Skeletal muscle satellite cell (primary cell): Measurements from ENCODE around the gene HOXC9.

Source experiments
- H3K27me3 ChIP-seq: 2 replicates; pipeline ENCODE4 v1.7.0; 2013; ENCODE audit warnings: low read length; ENCODE audit not compliant: control insufficient read depth, insufficient read depth
- H3K36me3 ChIP-seq: 2 replicates; pipeline ENCODE4 v1.7.0; 2013; ENCODE audit warnings: mild to moderate bottlenecking, control low read depth, low read length; ENCODE audit not compliant: insufficient read depth
- H3K4me1 ChIP-seq: 2 replicates; pipeline ENCODE4 v1.7.0; 2013; ENCODE audit warnings: low read length; ENCODE audit not compliant: control insufficient read depth, insufficient read depth
- H3K4me2 ChIP-seq: 2 replicates; pipeline ENCODE4 v1.7.0; 2013; ENCODE audit warnings: mild to moderate bottlenecking, low read length
- H3K4me3 ChIP-seq: 2 replicates; pipeline ENCODE4 v1.7.0; 2013; ENCODE audit warnings: low read length
- H3K9ac ChIP-seq: 2 replicates; pipeline ENCODE4 v1.7.0; 2013; ENCODE audit warnings: mild to moderate bottlenecking, low read depth, low read length, moderate library complexity
- H3K9me3 ChIP-seq: replicated peaks from 2 replicates; pipeline ENCODE4 v1.7.0; 2013; ENCODE audit warnings: mild to moderate bottlenecking, control low read depth, low read length

Gene HOXC9

DNA sequence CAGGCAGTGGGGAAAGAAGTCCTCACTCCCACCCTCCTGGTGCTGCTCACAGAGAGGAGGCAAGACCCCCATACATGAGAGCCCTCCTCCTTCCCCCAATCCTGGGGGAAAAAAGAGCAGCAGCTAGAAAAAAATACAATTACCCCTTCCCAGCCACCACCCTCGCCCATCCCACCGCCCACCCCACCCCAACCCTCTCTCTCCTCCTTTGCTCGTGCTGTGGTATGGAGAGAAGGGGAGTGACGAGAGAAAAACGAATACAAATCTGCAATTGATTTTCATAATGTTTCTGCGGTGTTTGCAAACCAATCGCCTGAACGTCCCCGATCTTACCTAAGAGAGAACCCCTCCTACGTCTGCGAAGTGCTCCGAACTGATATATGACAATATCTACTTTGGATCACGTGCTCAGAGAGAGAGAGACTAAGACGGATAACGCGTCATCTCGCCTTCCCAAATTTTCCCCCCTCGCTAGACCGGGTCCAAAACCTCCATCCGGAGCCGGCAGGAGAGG, 27.2 kb upstream of the HOXC9 start, which contains the start of gene HOXC11:
Gene HOXC11 (plus strand): TSS at position 405 of the 514 bp plus-strand sequence. CDS start 116 bp downstream, outside the sequence.
- Histone ChIP-seq H3K4me3 (peak within 1 kb of the TSS; percentile 94), H3K4me1 (peaks cover 56% of the 10 kb centered on the region), H3K9me3 (no peaks in the 10 kb centered on the region), H3K4me2 (peak within 1 kb of the TSS; percentile 99), H3K9ac (peak within 1 kb of the TSS; percentile 95), H3K27me3 (no peaks in the 10 kb centered on the region), H3K36me3 (peaks cover 10% of the 10 kb centered on the region)

DNA sequence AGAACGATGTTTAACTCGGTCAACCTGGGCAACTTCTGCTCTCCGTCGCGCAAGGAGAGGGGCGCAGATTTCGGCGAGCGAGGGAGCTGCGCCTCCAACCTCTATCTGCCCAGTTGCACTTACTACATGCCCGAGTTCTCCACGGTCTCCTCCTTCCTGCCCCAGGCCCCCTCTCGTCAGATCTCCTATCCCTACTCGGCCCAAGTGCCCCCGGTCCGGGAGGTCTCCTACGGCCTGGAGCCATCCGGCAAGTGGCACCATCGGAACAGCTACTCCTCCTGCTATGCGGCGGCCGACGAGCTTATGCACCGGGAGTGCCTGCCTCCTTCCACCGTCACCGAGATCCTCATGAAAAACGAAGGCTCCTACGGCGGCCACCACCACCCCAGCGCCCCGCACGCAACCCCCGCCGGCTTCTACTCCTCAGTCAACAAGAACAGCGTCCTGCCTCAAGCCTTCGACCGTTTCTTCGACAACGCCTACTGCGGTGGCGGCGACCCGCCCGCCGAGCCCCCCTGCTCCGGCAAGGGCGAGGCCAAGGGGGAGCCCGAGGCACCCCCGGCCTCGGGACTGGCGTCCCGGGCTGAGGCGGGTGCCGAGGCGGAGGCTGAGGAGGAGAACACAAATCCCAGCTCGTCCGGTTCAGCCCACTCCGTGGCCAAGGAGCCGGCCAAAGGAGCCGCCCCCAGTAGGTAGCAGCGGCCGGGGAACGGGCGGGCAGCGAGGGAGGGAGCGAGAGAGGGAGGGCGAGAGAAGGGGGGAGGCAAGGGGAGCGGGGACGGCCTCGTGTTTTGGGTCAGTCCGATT, 26.5 kb upstream of the HOXC9 start:
- peak overlapping the region; percentile 95 for H3K9ac ChIP-seq
- H3K4me1 ChIP-seq, result peaks cover 60% of the 10 kb centered on the region
- H3K9me3 ChIP-seq, result no peaks in the 10 kb centered on the region
- H3K4me3 ChIP-seq, result peak overlapping the region; percentile 94
- peaks cover 10% of the 10 kb centered on the region for H3K36me3 ChIP-seq
- H3K4me2 ChIP-seq, result peak overlapping the region; percentile 99
- no peaks in the 10 kb centered on the region for H3K27me3 ChIP-seq

DNA sequence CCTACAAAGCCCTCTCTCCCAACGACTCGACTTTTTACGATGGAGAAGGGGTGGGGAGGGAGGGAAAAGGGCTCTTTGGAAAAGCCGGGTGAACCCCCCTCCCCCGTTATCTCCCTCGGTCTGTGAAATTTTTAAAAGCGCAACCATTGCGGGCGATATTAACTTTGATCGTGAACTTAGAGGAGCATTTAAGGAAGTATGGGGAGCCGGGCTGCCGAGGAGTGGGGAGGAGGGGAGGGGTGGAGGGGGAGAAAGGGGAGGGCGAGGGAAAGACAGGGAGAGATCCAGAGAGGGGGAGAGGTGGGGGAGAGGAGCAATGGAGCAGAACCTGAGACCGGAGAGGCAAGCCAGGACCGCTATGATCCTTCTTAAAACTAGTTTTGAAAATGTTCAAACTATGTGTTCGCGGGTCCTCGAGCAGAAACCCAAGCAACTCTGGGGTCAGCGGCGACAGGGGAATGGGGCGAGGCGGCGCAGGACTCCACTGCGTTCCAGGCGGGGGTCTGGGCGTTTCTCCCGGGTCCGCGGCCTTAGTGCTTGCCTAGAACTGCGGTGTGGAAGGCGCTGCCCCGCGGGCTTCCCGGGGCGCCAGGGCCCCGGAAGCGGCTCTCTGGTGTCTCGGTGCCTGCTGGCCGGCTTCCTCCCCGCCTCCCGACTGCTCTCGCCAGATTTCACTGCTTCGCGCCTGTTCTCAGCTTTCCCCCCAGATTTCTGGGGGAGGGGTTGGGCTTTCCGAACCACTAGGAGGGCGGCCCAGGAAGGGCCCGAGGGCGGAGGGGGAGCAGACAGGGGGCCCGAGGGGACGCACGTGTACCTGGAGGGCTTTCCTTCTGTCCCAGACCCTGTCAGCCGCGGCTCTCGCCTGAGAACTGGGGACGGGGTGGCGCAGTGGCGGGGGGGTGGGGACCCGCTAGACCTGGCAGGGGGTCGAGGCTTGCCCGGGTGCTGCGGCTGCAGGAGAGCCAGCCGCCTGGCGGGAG, 25.6 kb upstream of the HOXC9 start, which contains the start of gene HOTAIR:
Gene HOTAIR (minus strand): TSS at position 871 of the 980 bp plus-strand sequence.
- H3K9ac ChIP-seq, result peak within 1 kb of the TSS; percentile 95
- H3K4me1 ChIP-seq, result peaks cover 60% of the 10 kb centered on the region
- peaks cover 10% of the 10 kb centered on the region for H3K36me3 ChIP-seq
- H3K9me3 ChIP-seq, result no peaks in the 10 kb centered on the region
- H3K27me3 ChIP-seq, result no peaks in the 10 kb centered on the region
- H3K4me3 ChIP-seq, result peak within 1 kb of the TSS; percentile 94
- H3K4me2 ChIP-seq, result peak within 1 kb of the TSS; percentile 99

- Histone ChIP-seq H3K36me3 (peaks cover 10% of the 10 kb centered on the region), H3K4me3 (peak overlapping the region; percentile 94), H3K4me2 (peak overlapping the region; percentile 99), H3K9ac (peak overlapping the region; percentile 95), H3K27me3 (no peaks in the 10 kb centered on the region), H3K4me1 (peaks cover 60% of the 10 kb centered on the region), H3K9me3 (no peaks in the 10 kb centered on the region)
Observed at GRCh38 chr12:53975064-53975471, 24.9 kb upstream of the HOXC9 start.

- H3K9ac ChIP-seq, result peak overlapping the region; percentile 95
- H3K36me3 ChIP-seq, result peaks cover 10% of the 10 kb centered on the region
- no peaks in the 10 kb centered on the region for H3K9me3 ChIP-seq
- H3K4me2 ChIP-seq, result peak overlapping the region; percentile 99
- peak overlapping the region; percentile 94 for H3K4me3 ChIP-seq
- peaks cover 57% of the 10 kb centered on the region for H3K4me1 ChIP-seq
- H3K27me3 ChIP-seq, result no peaks in the 10 kb centered on the region
Observed at GRCh38 chr12:53975479-53976152, 24.3 kb upstream of the HOXC9 start.

GRCh38 chr12:53976172-53976822, 23.7 kb upstream of the HOXC9 start:
- Histone ChIP-seq H3K9ac (peak overlapping the region; percentile 95), H3K36me3 (peaks cover 10% of the 10 kb centered on the region), H3K27me3 (no peaks in the 10 kb centered on the region), H3K4me3 (peak overlapping the region; percentile 94), H3K4me2 (peak overlapping the region; percentile 99), H3K9me3 (no peaks in the 10 kb centered on the region), H3K4me1 (peaks cover 54% of the 10 kb centered on the region)

GRCh38 chr12:53976823-53977595, 23.0 kb upstream of the HOXC9 start:
- Histone ChIP-seq H3K27me3 (no peaks in the 10 kb centered on the region), H3K9ac (peak overlapping the region; percentile 95), H3K4me1 (peaks cover 47% of the 10 kb centered on the region), H3K4me3 (peak overlapping the region; percentile 94), H3K9me3 (no peaks in the 10 kb centered on the region), H3K36me3 (peaks cover 10% of the 10 kb centered on the region), H3K4me2 (peak overlapping the region; percentile 99)

DNA sequence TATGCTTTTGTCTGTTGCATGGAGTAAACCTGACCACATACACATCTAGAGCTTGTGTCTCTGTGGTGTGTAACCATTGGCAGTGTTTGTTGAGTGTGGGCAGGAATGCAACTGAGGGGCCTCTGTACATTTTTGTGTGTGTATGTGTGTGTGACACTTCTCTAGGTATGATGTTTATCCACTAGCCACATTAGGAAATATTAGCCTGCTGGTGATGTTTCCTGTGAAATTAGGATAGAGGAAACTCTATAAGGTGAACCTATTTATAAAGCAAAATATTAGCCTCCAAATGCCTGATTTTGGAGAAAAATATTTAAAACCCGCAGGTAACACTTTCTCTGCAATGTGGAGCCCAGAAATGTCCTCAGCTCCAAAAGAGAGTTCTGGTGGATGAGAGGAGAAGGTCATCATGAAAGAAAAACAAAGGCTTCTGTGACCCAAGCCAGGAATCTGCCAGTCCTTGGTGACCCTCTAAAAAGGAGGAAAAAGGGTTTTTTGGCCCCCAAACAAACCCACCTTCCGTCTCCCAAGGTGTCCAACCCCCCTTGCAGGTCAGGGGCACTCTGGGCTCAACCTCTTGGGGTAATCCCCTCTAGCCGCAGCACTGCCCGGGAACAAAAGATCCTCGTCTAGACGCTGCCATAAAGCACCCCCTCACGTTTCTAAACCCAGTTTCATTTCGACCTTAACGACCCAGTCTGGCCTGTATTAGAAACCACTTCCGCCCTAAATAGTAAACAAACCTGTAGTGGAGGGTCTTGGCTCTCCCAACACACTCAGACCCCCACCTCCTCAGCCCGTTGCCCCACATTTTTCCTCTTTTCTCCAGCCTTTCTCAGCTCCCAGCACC, 22.1 kb upstream of the HOXC9 start:
- Histone ChIP-seq H3K27me3 (no peaks in the 10 kb centered on the region), H3K4me3 (peak overlapping the region; percentile 94), H3K9ac (peak overlapping the region; percentile 95), H3K36me3 (peaks cover 10% of the 10 kb centered on the region), H3K4me1 (peaks cover 45% of the 10 kb centered on the region), H3K4me2 (peak overlapping the region; percentile 99), H3K9me3 (no peaks in the 10 kb centered on the region)

GRCh38 chr12:53978477-53979356, 21.2 kb upstream of the HOXC9 start:
- Histone ChIP-seq H3K4me2 (peak overlapping the region; percentile 99), H3K27me3 (no peaks in the 10 kb centered on the region), H3K4me1 (peaks cover 45% of the 10 kb centered on the region), H3K4me3 (peak overlapping the region; percentile 58), H3K36me3 (peaks cover 10% of the 10 kb centered on the region), H3K9ac (peak overlapping the region; percentile 98), H3K9me3 (no peaks in the 10 kb centered on the region)
